Kidney glomerular epithelial cell (primary cell): ENCODE data around the gene XRCC3.

Experiments used
- DNase-seq: peaks from one replicate; lab custom pipeline; 2025; lab: John Stamatoyannopoulos, UW

Gene XRCC3

GRCh38 chr14:103706551-103707328 lies 8.5 kb downstream of the XRCC3 start:
- no peak for DNase-seq

- DNase-seq: no peak
Measured at GRCh38 chr14:103705504-103706284, 9.6 kb downstream of the XRCC3 start.

GRCh38 chr14:103705118-103705503 lies 10.1 kb downstream of the XRCC3 start:
- DNase-seq: no peak

DNA sequence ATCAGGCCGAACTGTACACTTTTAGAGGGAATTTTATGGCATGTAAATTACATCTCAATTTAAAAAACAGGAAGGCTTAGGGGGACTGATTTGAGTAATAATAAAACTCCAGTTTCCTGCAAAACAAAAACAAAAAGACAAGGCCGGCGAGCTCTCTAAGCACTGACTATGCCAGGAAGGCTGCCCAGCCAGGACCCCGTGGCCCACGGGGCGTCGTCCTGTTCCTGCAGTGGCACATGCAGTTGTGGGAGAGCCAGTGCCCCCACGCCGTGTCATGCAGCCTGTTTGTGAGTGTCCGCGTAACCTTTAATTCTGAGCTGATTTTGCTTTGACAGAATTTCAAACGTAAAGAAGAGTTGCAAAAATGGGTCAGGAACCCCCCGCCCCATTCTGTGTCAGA lies 10.5 kb downstream of the XRCC3 start:
- no peak for DNase-seq

DNA sequence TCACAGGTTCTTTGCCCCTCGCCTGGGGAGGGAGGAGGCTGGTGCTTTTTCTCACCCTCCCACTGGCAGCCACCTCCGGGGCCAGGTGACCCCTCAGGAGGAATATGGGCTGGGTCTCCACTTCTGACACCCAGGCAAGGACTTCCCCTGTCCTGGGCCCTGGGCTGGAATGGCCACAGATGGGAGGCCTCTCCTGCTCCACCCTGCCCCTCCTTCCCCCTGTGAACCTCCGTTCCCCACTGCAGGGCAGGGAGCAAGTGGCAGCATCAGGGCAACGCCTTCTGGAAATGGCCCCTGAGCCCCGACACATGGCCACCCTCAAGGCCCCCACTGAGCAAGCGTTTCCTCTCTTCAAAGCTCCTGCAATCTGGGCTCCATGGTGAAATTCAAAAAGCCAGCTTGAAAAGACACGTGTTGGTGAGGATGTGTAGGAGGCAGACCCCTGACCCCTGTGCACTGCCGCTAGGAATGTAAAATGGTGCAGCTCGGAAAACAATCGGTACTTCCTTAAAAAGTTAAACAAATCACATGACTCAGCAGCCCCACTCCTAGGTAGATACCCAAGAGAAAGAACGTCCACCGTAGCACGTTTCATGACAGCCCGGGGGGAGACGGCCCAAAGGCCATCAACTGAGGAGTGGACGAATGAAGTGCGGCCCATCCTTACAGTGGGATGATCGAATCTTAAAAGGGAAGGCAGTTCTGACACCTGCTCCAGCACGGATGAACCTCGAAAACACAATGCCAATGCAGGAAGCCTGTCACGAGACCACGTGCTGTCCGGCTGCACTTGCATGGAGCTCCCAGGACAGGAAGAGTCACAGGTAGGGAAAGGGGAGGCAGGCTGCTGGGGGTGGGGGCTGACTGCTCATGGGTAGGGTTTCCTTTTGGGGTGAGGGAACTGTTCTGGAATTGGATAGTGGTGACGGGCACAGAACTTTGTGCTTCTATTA lies 11.5 kb downstream of the XRCC3 start:
- no peak for DNase-seq

GRCh38 chr14:103702497-103703432 lies 12.5 kb downstream of the XRCC3 start:
- no peak for DNase-seq

DNA sequence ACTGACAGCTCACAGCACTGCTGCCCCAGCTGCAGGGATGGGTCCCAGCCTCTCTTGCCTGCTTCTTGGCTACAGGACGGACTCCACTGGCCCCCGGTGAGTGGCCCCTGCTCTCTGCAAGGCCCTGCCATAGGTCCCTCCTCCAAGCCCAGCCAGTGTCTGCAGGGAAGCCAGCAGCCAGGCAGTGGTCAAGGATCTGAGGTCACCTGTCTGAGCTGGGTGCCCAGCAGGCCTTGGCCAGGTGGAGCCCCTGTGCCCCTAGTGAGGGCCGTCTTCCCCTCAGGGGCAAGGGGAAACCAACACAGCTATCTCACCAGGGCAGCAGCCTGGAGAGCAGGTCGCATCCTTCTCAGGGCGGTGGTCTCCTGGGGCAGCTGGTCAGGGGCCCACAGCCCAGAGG lies 13.2 kb downstream of the XRCC3 start:
- no peak for DNase-seq

- no peak for DNase-seq
Measured at GRCh38 chr14:103700753-103701490, 14.3 kb downstream of the XRCC3 start.

GRCh38 chr14:103699901-103700752 lies 15.1 kb downstream of the XRCC3 start:
- DNase-seq: no peak

DNA sequence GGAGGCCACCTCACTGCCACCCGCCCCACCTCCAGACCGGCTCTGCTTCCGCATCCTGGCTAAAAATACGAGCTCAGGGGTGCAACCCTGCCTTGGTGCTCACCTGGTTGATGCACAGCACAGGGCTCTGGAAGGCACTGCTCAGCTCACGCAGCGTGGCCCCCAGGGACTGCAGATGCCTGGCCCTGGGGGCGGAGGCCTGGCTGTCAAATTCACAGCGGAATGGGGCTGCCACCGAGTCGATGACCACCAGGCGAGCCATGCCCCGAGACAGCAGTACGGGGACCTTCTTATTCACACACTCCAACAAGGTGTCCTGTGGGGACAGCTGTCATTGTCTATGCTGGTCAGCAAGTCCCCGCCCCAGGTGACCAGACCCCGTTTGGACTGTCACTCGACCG lies 16.0 kb downstream of the XRCC3 start:
- DNase-seq: no peak

GRCh38 chr14:103698380-103699260 lies 16.6 kb downstream of the XRCC3 start:
- DNase-seq: no peak

- DNase-seq: no peak
Measured at GRCh38 chr14:103697603-103698379, 17.5 kb downstream of the XRCC3 start.

- no peak for DNase-seq
Measured at GRCh38 chr14:103697206-103697602, 18.0 kb downstream of the XRCC3 start.

GRCh38 chr14:103696466-103697071 lies 18.7 kb downstream of the XRCC3 start:
- no peak for DNase-seq

GRCh38 chr14:103696070-103696402 lies 19.2 kb downstream of the XRCC3 start:
- no peak for DNase-seq

- DNase-seq: no peak
Measured at GRCh38 chr14:103695296-103696069, 19.8 kb downstream of the XRCC3 start.
